ENCODE measurements around the gene DPF3.

The DPF3 gene

GRCh38 chr14:72632727-72633126 lies 261.2 kb downstream of the DPF3 start:
- Histone ChIP-seq H3K9me3 (replicated peaks in 1 of 2; ENCODE audit: control insufficient read depth in 2 of 2, insufficient read depth in 1 of 2, low read depth in 1 of 2, low read length in 2 of 2) (no peaks in the 10 kb centered on the region), H2AK5ac (ENCODE audit: low read depth, low read length) (no peak overlapping the region), H2BK12ac (ENCODE audit: low read length) (no peak overlapping the region), H3K14ac (ENCODE audit: low read length) (no peak overlapping the region), H3K27ac (replicated peaks; ENCODE audit: low read length) (no peak overlapping the region), H3K79me1 (ENCODE audit: low read depth, low read length) (no peaks in the 10 kb centered on the region), H4K8ac (ENCODE audit: low read depth, low read length) (no peak overlapping the region), H3K18ac (ENCODE audit: low read length) (no peak overlapping the region), H3K4me3 (ENCODE audit: low read length in 2 of 2) (no peak overlapping the region), H4K91ac (ENCODE audit: low read depth, low read length, poor library complexity) (no peak overlapping the region), H2BK15ac (ENCODE audit: low read length) (no peak overlapping the region), H3K4me2 (ENCODE audit: insufficient read depth, low read length, poor library complexity, severe bottlenecking) (no peak overlapping the region), H3K27me3 (ENCODE audit: control insufficient read depth in 3 of 3, insufficient read depth in 3 of 3, low read depth in 1 of 3, low read length in 3 of 3) (peaks cover 0 to 2% (median 0%) of the 10 kb centered on the region in 3 experiments), H2BK5ac (ENCODE audit: low read length) (no peak overlapping the region), H3K9ac (ENCODE audit: low read depth, low read length, poor library complexity) (no peak overlapping the region), H2AFZ (ENCODE audit: low read length) (no peak overlapping the region), H3K4ac (ENCODE audit: low read length) (no peak overlapping the region), H3K36me3 (replicated peaks in 1 of 2; ENCODE audit: control insufficient read depth in 2 of 2, insufficient read depth in 2 of 2, low read length in 2 of 2) (no peaks in the 10 kb centered on the region), H3K4me1 (ENCODE audit: control insufficient read depth in 2 of 2, insufficient read depth in 1 of 2, low read depth in 1 of 2, low read length in 2 of 2) (no peaks in the 10 kb centered on the region), H3K23ac (ENCODE audit: low read depth, low read length, poor library complexity) (no peak overlapping the region), H2BK120ac (ENCODE audit: low read depth, low read length) (no peak overlapping the region)
- WGBS, 2 donors (ENCODE audit: extremely low coverage in 2 of 2, insufficient read length in 2 of 2, insufficient replicate concordance in 1 of 2), result no CpG with 5 or more reads among the region's 1 CpG
- no peak for DNase-seq (ENCODE audit: low spot score)

- H3K79me1 ChIP-seq (ENCODE audit: low read depth, low read length), result no peaks in the 10 kb centered on the region
- no peak overlapping the region for H3K27ac ChIP-seq (replicated peaks; ENCODE audit: low read length)
- H4K8ac ChIP-seq (ENCODE audit: low read depth, low read length), result no peak overlapping the region
- no peak overlapping the region for H3K4me2 ChIP-seq (ENCODE audit: insufficient read depth, low read length, poor library complexity, severe bottlenecking)
- H2BK5ac ChIP-seq (ENCODE audit: low read length), result no peak overlapping the region
- no CpG with 5 or more reads among the region's 1 CpG for WGBS, 2 donors (ENCODE audit: extremely low coverage in 2 of 2, insufficient read length in 2 of 2, insufficient replicate concordance in 1 of 2)
- no peak overlapping the region for H3K23ac ChIP-seq (ENCODE audit: low read depth, low read length, poor library complexity)
- H4K91ac ChIP-seq (ENCODE audit: low read depth, low read length, poor library complexity), result no peak overlapping the region
- H3K18ac ChIP-seq (ENCODE audit: low read length), result no peak overlapping the region
- H3K9ac ChIP-seq (ENCODE audit: low read depth, low read length, poor library complexity), result no peak overlapping the region
- no peaks in the 10 kb centered on the region for H3K36me3 ChIP-seq (replicated peaks in 1 of 2; ENCODE audit: control insufficient read depth in 2 of 2, insufficient read depth in 2 of 2, low read length in 2 of 2)
- no peak overlapping the region for H2AFZ ChIP-seq (ENCODE audit: low read length)
- H3K4ac ChIP-seq (ENCODE audit: low read length), result no peak overlapping the region
- H3K14ac ChIP-seq (ENCODE audit: low read length), result no peak overlapping the region
- H3K4me3 ChIP-seq (ENCODE audit: low read length in 2 of 2), result no peak overlapping the region
- H3K9me3 ChIP-seq (replicated peaks in 1 of 2; ENCODE audit: control insufficient read depth in 2 of 2, insufficient read depth in 1 of 2, low read depth in 1 of 2, low read length in 2 of 2), result no peaks in the 10 kb centered on the region
- no peak for DNase-seq (ENCODE audit: low spot score)
- H2AK5ac ChIP-seq (ENCODE audit: low read depth, low read length), result no peak overlapping the region
- no peak overlapping the region for H2BK15ac ChIP-seq (ENCODE audit: low read length)
- H3K4me1 ChIP-seq (ENCODE audit: control insufficient read depth in 2 of 2, insufficient read depth in 1 of 2, low read depth in 1 of 2, low read length in 2 of 2), result no peaks in the 10 kb centered on the region
- no peak overlapping the region for H2BK120ac ChIP-seq (ENCODE audit: low read depth, low read length)
- no peak overlapping the region for H2BK12ac ChIP-seq (ENCODE audit: low read length)
- H3K27me3 ChIP-seq (ENCODE audit: control insufficient read depth in 3 of 3, insufficient read depth in 3 of 3, low read depth in 1 of 3, low read length in 3 of 3), result peaks cover 0 to 2% (median 0%) of the 10 kb centered on the region in 3 experiments
These were observed 262.5 kb downstream of the DPF3 start for GRCh38 chr14:72631401-72631800.

GRCh38 chr14:72630374-72630773 lies 263.5 kb downstream of the DPF3 start:
- no peak overlapping the region for H3K18ac ChIP-seq (ENCODE audit: low read length)
- WGBS, 2 donors (ENCODE audit: extremely low coverage in 2 of 2, insufficient read length in 2 of 2, insufficient replicate concordance in 1 of 2), result no CpG with 5 or more reads among the region's 4 CpGs
- H3K4me1 ChIP-seq (ENCODE audit: control insufficient read depth in 2 of 2, insufficient read depth in 1 of 2, low read depth in 1 of 2, low read length in 2 of 2), result no peaks in the 10 kb centered on the region
- no peak overlapping the region for H4K91ac ChIP-seq (ENCODE audit: low read depth, low read length, poor library complexity)
- DNase-seq (ENCODE audit: low spot score), result no peak
- no peaks in the 10 kb centered on the region for H3K36me3 ChIP-seq (replicated peaks in 1 of 2; ENCODE audit: control insufficient read depth in 2 of 2, insufficient read depth in 2 of 2, low read length in 2 of 2)
- H3K4me3 ChIP-seq (ENCODE audit: low read length in 2 of 2), result no peak overlapping the region
- H3K23ac ChIP-seq (ENCODE audit: low read depth, low read length, poor library complexity), result no peak overlapping the region
- H4K8ac ChIP-seq (ENCODE audit: low read depth, low read length), result no peak overlapping the region
- H2AK5ac ChIP-seq (ENCODE audit: low read depth, low read length), result no peak overlapping the region
- H3K4ac ChIP-seq (ENCODE audit: low read length), result no peak overlapping the region
- no peak overlapping the region for H2BK120ac ChIP-seq (ENCODE audit: low read depth, low read length)
- no peak overlapping the region for H3K27ac ChIP-seq (replicated peaks; ENCODE audit: low read length)
- no peak overlapping the region for H2BK15ac ChIP-seq (ENCODE audit: low read length)
- no peak overlapping the region for H3K4me2 ChIP-seq (ENCODE audit: insufficient read depth, low read length, poor library complexity, severe bottlenecking)
- no peak overlapping the region for H2BK5ac ChIP-seq (ENCODE audit: low read length)
- no peak overlapping the region for H3K14ac ChIP-seq (ENCODE audit: low read length)
- H3K79me1 ChIP-seq (ENCODE audit: low read depth, low read length), result no peaks in the 10 kb centered on the region
- H3K27me3 ChIP-seq (ENCODE audit: control insufficient read depth in 3 of 3, insufficient read depth in 3 of 3, low read depth in 1 of 3, low read length in 3 of 3), result peaks cover 0 to 2% (median 0%) of the 10 kb centered on the region in 3 experiments
- no peak overlapping the region for H3K9ac ChIP-seq (ENCODE audit: low read depth, low read length, poor library complexity)
- H2BK12ac ChIP-seq (ENCODE audit: low read length), result no peak overlapping the region
- no peak overlapping the region for H2AFZ ChIP-seq (ENCODE audit: low read length)
- H3K9me3 ChIP-seq (replicated peaks in 1 of 2; ENCODE audit: control insufficient read depth in 2 of 2, insufficient read depth in 1 of 2, low read depth in 1 of 2, low read length in 2 of 2), result no peaks in the 10 kb centered on the region

- no CpG with 5 or more reads among the region's 2 CpGs for WGBS, 2 donors (ENCODE audit: extremely low coverage in 2 of 2, insufficient read length in 2 of 2, insufficient replicate concordance in 1 of 2)
- Histone ChIP-seq H3K14ac (ENCODE audit: low read length) (no peak overlapping the region), H3K23ac (ENCODE audit: low read depth, low read length, poor library complexity) (no peak overlapping the region)
These were observed 264.4 kb downstream of the DPF3 start for GRCh38 chr14:72629534-72629933.

More at GRCh38 chr14:72629534-72629933, 264.4 kb downstream of the DPF3 start:
- H4K8ac ChIP-seq (ENCODE audit: low read depth, low read length), result no peak overlapping the region
- no peak overlapping the region for H4K91ac ChIP-seq (ENCODE audit: low read depth, low read length, poor library complexity)
- no peak overlapping the region for H3K4ac ChIP-seq (ENCODE audit: low read length)
- H2AFZ ChIP-seq (ENCODE audit: low read length), result no peak overlapping the region
- no peak overlapping the region for H2AK5ac ChIP-seq (ENCODE audit: low read depth, low read length)
- no peak overlapping the region for H3K4me2 ChIP-seq (ENCODE audit: insufficient read depth, low read length, poor library complexity, severe bottlenecking)
- no peak overlapping the region for H3K9ac ChIP-seq (ENCODE audit: low read depth, low read length, poor library complexity)
- no peak for DNase-seq (ENCODE audit: low spot score)
- no peak overlapping the region for H3K27ac ChIP-seq (replicated peaks; ENCODE audit: low read length)
- H3K4me3 ChIP-seq (ENCODE audit: low read length in 2 of 2), result no peak overlapping the region
- no peaks in the 10 kb centered on the region for H3K79me1 ChIP-seq (ENCODE audit: low read depth, low read length)
- no peak overlapping the region for H3K18ac ChIP-seq (ENCODE audit: low read length)
- H2BK5ac ChIP-seq (ENCODE audit: low read length), result no peak overlapping the region
- no peaks in the 10 kb centered on the region for H3K4me1 ChIP-seq (ENCODE audit: control insufficient read depth in 2 of 2, insufficient read depth in 1 of 2, low read depth in 1 of 2, low read length in 2 of 2)
- no peaks in the 10 kb centered on the region for H3K9me3 ChIP-seq (replicated peaks in 1 of 2; ENCODE audit: control insufficient read depth in 2 of 2, insufficient read depth in 1 of 2, low read depth in 1 of 2, low read length in 2 of 2)
- H2BK15ac ChIP-seq (ENCODE audit: low read length), result no peak overlapping the region
- H2BK12ac ChIP-seq (ENCODE audit: low read length), result no peak overlapping the region
- no peak overlapping the region for H2BK120ac ChIP-seq (ENCODE audit: low read depth, low read length)
- peaks cover 0 to 2% (median 0%) of the 10 kb centered on the region in 3 experiments for H3K27me3 ChIP-seq (ENCODE audit: control insufficient read depth in 3 of 3, insufficient read depth in 3 of 3, low read depth in 1 of 3, low read length in 3 of 3)
- H3K36me3 ChIP-seq (replicated peaks in 1 of 2; ENCODE audit: control insufficient read depth in 2 of 2, insufficient read depth in 2 of 2, low read length in 2 of 2), result no peaks in the 10 kb centered on the region

All from neuronal stem cell (in vitro differentiated cells).